ENCODE data around the gene SLC25A36. TPM values are rescaled to one million over a fixed set of nuclear protein-coding genes. Genes with fewer than 3 reads are reported as not detected.
A peak's percentile ranks its signal among the peaks of the same experiment; 100 is the strongest.

SLC25A36 gene
- total and polyA plus RNA-seq, 2 donors (not counting 1 experiment from before 2014, with no cell fraction given), result 29.3 to 76.0 TPM

DNA sequence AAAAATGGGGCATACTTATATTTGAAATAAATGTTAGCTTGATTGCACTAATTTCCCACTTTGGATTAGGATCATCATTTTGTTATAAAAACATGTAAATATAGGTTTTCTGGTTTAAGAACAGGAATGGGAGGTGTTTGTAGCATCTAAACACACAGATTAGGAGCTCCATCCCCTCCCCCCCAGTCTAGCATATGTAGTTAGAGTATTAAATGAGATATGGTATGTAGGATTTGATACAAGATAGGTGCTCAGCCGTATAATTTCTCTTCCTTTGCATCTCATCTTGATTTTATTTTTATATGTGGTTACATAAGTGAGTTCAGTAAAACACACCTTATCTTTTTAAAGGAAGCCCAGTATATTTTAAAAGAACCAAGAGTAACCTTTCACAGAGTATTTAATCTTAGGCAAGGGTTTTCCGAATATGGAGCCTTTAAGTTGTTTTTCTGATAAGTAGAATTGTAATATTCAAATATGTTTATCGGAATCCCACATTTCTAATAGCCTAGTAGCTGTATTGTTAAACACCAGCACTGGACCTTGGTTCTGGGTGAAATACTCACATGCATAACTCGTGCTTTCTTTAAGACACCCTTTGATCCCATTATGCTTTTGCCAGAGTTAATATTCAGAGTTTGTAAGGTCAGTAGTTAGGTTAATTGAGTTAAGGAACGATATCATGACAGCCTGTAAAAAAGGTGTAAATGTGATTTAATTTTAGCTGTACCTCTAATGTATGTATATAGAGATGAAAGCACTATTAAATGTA lies 2.3 kb downstream of the SLC25A36 start:
- peaks cover 11 to 26% of the 10 kb centered on the region in 2 donors for H3K4me1 ChIP-seq (ENCODE audit: control insufficient read depth in 2 of 2, insufficient read depth in 2 of 2, low read length in 2 of 2)
- H4K20me1 ChIP-seq (ENCODE audit: control insufficient read depth, insufficient read depth, low read length, poor library complexity, severe bottlenecking), result peaks cover 10% of the 10 kb centered on the region
- ATAC-seq (ENCODE audit: low read depth), result no peak
- H2AFZ ChIP-seq (ENCODE audit: insufficient read depth, low read depth, low read length, poor library complexity, severe bottlenecking), result no peak overlapping the region
- H3K9ac ChIP-seq (ENCODE audit: low read length), result no peak overlapping the region
- no peaks in the 10 kb centered on the region for H3K27me3 Mint-ChIP-seq
- peaks cover 54% of the 10 kb centered on the region for H3K4me1 Mint-ChIP-seq
- H3K4me3 Mint-ChIP-seq, result peak overlapping the region; percentile 95
- CTCF ChIA-PET, result interaction anchor here (0.9 to 2.1 kb wide), 5 partner anchors 21 to 361 kb away, joined by 3 to 5 read pairs (median 4); no protein-coding TSS in a partner anchor
- peaks cover 0 to 2% of the 10 kb centered on the region in 2 experiments for H3K36me3 ChIP-seq (replicated peaks in 1 of 2; ENCODE audit: control extremely low read depth in 1 of 2, control insufficient read depth in 1 of 2, extremely low read depth in 1 of 2, insufficient read depth in 2 of 2, low read length in 1 of 2)
- DNase-seq, result no peak
- no CpG with 5 or more reads among the region's 5 CpGs for WGBS (ENCODE audit: insufficient coverage)
- intact Hi-C loops (cut with micrococcal nuclease), result loop anchor here (5.0 to 10.0 kb wide), 2 partner anchors 1602 to 1631 kb away; partner anchors contain the start of genes ATR and MRPS22
- TF ChIP-seq, protein P1, sequence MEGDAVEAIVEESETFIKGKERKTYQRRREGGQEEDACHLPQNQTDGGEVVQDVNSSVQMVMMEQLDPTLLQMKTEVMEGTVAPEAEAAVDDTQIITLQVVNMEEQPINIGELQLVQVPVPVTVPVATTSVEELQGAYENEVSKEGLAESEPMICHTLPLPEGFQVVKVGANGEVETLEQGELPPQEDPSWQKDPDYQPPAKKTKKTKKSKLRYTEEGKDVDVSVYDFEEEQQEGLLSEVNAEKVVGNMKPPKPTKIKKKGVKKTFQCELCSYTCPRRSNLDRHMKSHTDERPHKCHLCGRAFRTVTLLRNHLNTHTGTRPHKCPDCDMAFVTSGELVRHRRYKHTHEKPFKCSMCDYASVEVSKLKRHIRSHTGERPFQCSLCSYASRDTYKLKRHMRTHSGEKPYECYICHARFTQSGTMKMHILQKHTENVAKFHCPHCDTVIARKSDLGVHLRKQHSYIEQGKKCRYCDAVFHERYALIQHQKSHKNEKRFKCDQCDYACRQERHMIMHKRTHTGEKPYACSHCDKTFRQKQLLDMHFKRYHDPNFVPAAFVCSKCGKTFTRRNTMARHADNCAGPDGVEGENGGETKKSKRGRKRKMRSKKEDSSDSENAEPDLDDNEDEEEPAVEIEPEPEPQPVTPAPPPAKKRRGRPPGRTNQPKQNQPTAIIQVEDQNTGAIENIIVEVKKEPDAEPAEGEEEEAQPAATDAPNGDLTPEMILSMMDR (IDR thresholded peaks at IDR 0.05), result no peak
- H3K4me3 ChIP-seq (ENCODE audit: control extremely low read depth in 1 of 5, extremely low read depth in 1 of 5, insufficient read depth in 1 of 5, low read depth in 2 of 5, low read length in 4 of 5), result no peak overlapping the region
- H3K27me3 ChIP-seq (replicated peaks in 1 of 4; ENCODE audit: control extremely low read depth in 1 of 4, control insufficient read depth in 3 of 4, insufficient read depth in 4 of 4, low read length in 3 of 4), result no peaks in the 10 kb centered on the region
- peaks cover 68% of the 10 kb centered on the region for H3K79me2 ChIP-seq (ENCODE audit: control insufficient read depth, insufficient read depth, low read length)
- H3K27ac Mint-ChIP-seq, result no peak overlapping the region
- H3K27ac ChIP-seq (ENCODE audit: low read length in 2 of 2), result no peak overlapping the region
- POLR2A ChIA-PET, result no interaction called here
- H3K9me3 ChIP-seq (ENCODE audit: control extremely low read depth in 1 of 3, control insufficient read depth in 2 of 3, insufficient read depth in 1 of 3, low read length in 2 of 3), result peaks cover 0 to 3% (median 0%) of the 10 kb centered on the region in 3 donors
- H3K9me3 Mint-ChIP-seq (ENCODE audit: insufficient read depth), result no peaks in the 10 kb centered on the region
- peak overlapping the region; percentile 78 for H3K4me2 ChIP-seq (replicated peaks; ENCODE audit: low read depth, low read length, poor library complexity, severe bottlenecking)

DNA sequence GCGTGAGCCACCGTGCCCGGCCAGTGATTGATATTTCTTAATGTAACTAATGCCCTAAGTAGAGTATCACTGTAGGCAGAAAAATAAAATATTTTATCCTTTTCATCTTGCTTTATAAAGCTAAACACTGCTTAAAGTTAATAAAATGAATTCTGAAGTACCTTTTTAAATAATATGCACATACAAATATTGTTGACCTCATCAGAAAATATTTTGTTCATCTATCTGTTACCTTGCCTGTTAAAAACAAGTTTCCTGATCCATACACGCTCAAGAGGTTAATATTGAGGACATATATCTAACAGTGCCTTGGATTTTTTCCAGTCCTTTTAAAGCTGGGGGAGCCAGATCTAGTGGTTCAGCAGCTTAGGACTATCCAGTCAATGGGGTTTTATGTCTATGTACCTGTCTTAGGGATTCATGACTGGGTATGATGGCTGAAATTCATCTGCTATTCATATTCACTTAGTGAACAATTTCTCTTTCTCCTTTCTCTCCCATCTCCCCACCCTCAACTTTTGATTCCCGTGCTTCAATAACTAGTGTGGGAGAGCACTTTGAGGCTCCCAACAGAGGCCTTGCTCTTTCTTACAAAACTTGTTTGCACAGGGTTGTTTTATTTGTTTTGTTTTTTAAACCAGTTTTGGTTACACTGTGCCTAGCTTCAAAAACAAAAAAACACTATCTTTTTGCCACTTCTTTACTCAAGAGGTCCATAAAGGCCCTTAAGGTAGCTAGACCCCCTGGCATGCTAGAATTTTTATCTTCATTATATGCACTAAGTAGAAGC lies 7.0 kb downstream of the SLC25A36 start:
- H3K4me1 Mint-ChIP-seq, result peaks cover 58% of the 10 kb centered on the region
- TF ChIP-seq, protein P1 (IDR thresholded peaks at IDR 0.05), result no peak
- TF ChIP-seq EZH2 (IDR thresholded peaks at IDR 0.05; ENCODE audit: borderline replicate concordance, insufficient read depth, low read depth, low read length, poor library complexity, severe bottlenecking), result no peak
- H3K4me3 ChIP-seq (ENCODE audit: control extremely low read depth in 1 of 5, extremely low read depth in 1 of 5, insufficient read depth in 1 of 5, low read depth in 2 of 5, low read length in 4 of 5), result no peak overlapping the region

More for the DNA sequence above, 7.0 kb downstream of the SLC25A36 start:
- Histone ChIP-seq H3K79me2 (ENCODE audit: control insufficient read depth, insufficient read depth, low read length) (peaks cover 98% of the 10 kb centered on the region), H3K9ac (ENCODE audit: low read length) (no peak overlapping the region), H3K36me3 (replicated peaks in 1 of 2; ENCODE audit: control extremely low read depth in 1 of 2, control insufficient read depth in 1 of 2, extremely low read depth in 1 of 2, insufficient read depth in 2 of 2, low read length in 1 of 2) (peaks cover 0 to 2% of the 10 kb centered on the region in 2 experiments), H3K9me3 (ENCODE audit: control extremely low read depth in 1 of 3, control insufficient read depth in 2 of 3, insufficient read depth in 1 of 3, low read length in 2 of 3) (no peaks in the 10 kb centered on the region), H4K20me1 (ENCODE audit: control insufficient read depth, insufficient read depth, low read length, poor library complexity, severe bottlenecking) (peaks cover 42% of the 10 kb centered on the region), H2AFZ (ENCODE audit: insufficient read depth, low read depth, low read length, poor library complexity, severe bottlenecking) (no peak overlapping the region), H3K4me1 (ENCODE audit: control insufficient read depth in 2 of 2, insufficient read depth in 2 of 2, low read length in 2 of 2) (peaks cover 0 to 12% of the 10 kb centered on the region in 2 donors), H3K27ac (ENCODE audit: low read length in 2 of 2) (no peak overlapping the region), H3K4me2 (replicated peaks; ENCODE audit: low read depth, low read length, poor library complexity, severe bottlenecking) (no peak overlapping the region), H3K27me3 (replicated peaks in 1 of 4; ENCODE audit: control extremely low read depth in 1 of 4, control insufficient read depth in 3 of 4, insufficient read depth in 4 of 4, low read length in 3 of 4) (no peaks in the 10 kb centered on the region)
- H3K27ac Mint-ChIP-seq, result no peak overlapping the region
- H3K4me3 Mint-ChIP-seq, result no peak overlapping the region
- no peaks in the 10 kb centered on the region for H3K27me3 Mint-ChIP-seq
- H3K9me3 Mint-ChIP-seq (ENCODE audit: insufficient read depth), result no peaks in the 10 kb centered on the region
- intact Hi-C loops (cut with micrococcal nuclease), result loop anchor here (10.0 kb wide), 1 partner anchor 1626 kb away; the partner anchor contains the start of gene ATR
- DNase-seq (no peak), ATAC-seq (ENCODE audit: low read depth) (no peak)
- POLR2A ChIA-PET, result no interaction called here
- CTCF ChIA-PET, result interaction anchor here (1.0 kb wide), 1 partner anchor 45 kb away, joined by 3 read pairs; no protein-coding TSS in a partner anchor
- WGBS (ENCODE audit: insufficient coverage), result no CpG with 5 or more reads among the region's 5 CpGs

All from B cell (primary cell).